GM19463 (cell line): ENCODE data around the gene ADAM20.
"Not testable (repeated sequence)": the region's sequence is repeated elsewhere in the genome, so short reads cannot be mapped to it uniquely, and the experiment has no call there.

Experiments
- ATAC-seq: cut with Tn5 transposase; IDR thresholded peaks from one replicate; pipeline ENCODE4 v1.9.1; 2021; ENCODE audit warnings: mild to moderate bottlenecking, moderate library complexity; ENCODE audit not compliant: unreplicated experiment

The ADAM20 gene

GRCh38 chr14:70534904-70535303 is at the start of gene ADAM20:
TSS of gene ADAM20 (minus strand) at chr14:70535004. CDS start at chr14:70524757, 10,247 bp downstream.
- no peak for ATAC-seq

GRCh38 chr14:70576891-70577290 is 42.1 kb upstream of the ADAM20 start:
- no peak for ATAC-seq

- ATAC-seq = no peak
Measured at GRCh38 chr14:70573050-70573449, 38.2 kb upstream of the ADAM20 start.

GRCh38 chr14:70571139-70571538 is 36.3 kb upstream of the ADAM20 start:
- no peak for ATAC-seq

GRCh38 chr14:70567791-70568190 is 33.0 kb upstream of the ADAM20 start:
- ATAC-seq = no peak

GRCh38 chr14:70563869-70564268 is 29.1 kb upstream of the ADAM20 start:
- no peak for ATAC-seq

- ATAC-seq = no peak
Measured at GRCh38 chr14:70563417-70563816, 28.6 kb upstream of the ADAM20 start.

GRCh38 chr14:70558356-70558755 is 23.6 kb upstream of the ADAM20 start:
- ATAC-seq = no peak

GRCh38 chr14:70555890-70556289 is 21.1 kb upstream of the ADAM20 start:
- ATAC-seq = no peak

- ATAC-seq = no peak
Measured at GRCh38 chr14:70538087-70538486, 3.3 kb upstream of the ADAM20 start.

- ATAC-seq = no peak
Measured at GRCh38 chr14:70536830-70537229, 2.0 kb upstream of the ADAM20 start.

- no peak for ATAC-seq
Measured at GRCh38 chr14:70530417-70530816, 4.4 kb downstream of the ADAM20 start.

- ATAC-seq = no peak
Measured at GRCh38 chr14:70527501-70528105, 7.2 kb downstream of the ADAM20 start.

- no peak for ATAC-seq
Measured at GRCh38 chr14:70525691-70526090, 9.1 kb downstream of the ADAM20 start.

- ATAC-seq = no peak
Measured at GRCh38 chr14:70515811-70516210, 19.0 kb downstream of the ADAM20 start.

GRCh38 chr14:70514168-70515069 is 20.4 kb downstream of the ADAM20 start:
- no peak for ATAC-seq

- ATAC-seq = no peak
Measured at GRCh38 chr14:70498191-70498590, 36.6 kb downstream of the ADAM20 start.

- no peak for ATAC-seq
Measured at GRCh38 chr14:70489579-70490200, 45.1 kb downstream of the ADAM20 start.

GRCh38 chr14:70477356-70478105 is 57.3 kb downstream of the ADAM20 start:
- not testable (repeated sequence) for ATAC-seq

GRCh38 chr14:70475459-70475858 is 59.3 kb downstream of the ADAM20 start:
- ATAC-seq = not testable (repeated sequence)

GRCh38 chr14:70473825-70474224 is 61.0 kb downstream of the ADAM20 start:
- ATAC-seq = no peak
